H1 (cell line): ENCODE data around the gene ALDH1B1. TPM values are rescaled to one million over a fixed set of nuclear protein-coding genes. Genes with fewer than 3 reads are reported as not detected.

Experiments
- CTCF ChIA-PET: fragments of 300-600 bp; sonication (Branson Sonifier 250); formaldehyde crosslinking; loops from one replicate; lab custom pipeline; 2021; ENCODE audit not compliant: partially characterized antibody; lab: Charles Lee
- POLR2A ChIA-PET: fragments of 300-600 bp; sonication (Branson Sonifier 250); formaldehyde crosslinking; loops from one replicate; lab custom pipeline; 2021; ENCODE audit warnings: inconsistent platforms; ENCODE audit not compliant: partially characterized antibody; lab: Charles Lee
- DNase-seq, 2 experiments: peaks; one replicate each; pipeline versions ENCODE4 v3.0.0 to v3.0.0-alpha.2; 2010 to 2022; ENCODE audit warnings: low spot score in 2 of 2, low read depth in 1 of 2, mixed read lengths in 1 of 2
- FAIRE-seq: peaks from 2 replicates; lab custom pipeline; 2011; peaks lifted over from hg19 to GRCh38; lab: Jason Lieb, UNC
- H2AFZ ChIP-seq: 2 replicates; pipeline ENCODE4 v1.8.1; 2012; ENCODE audit warnings: low read length, inconsistent platforms
- H2AK5ac ChIP-seq: 2 replicates; pipeline ENCODE4 v1.6.1; 2013; ENCODE audit warnings: low read depth, low read length
- H2BK120ac ChIP-seq: replicated peaks from 2 replicates; pipeline ENCODE3; 2013; ENCODE audit warnings: low read depth, low read length, inconsistent platforms
- H2BK12ac ChIP-seq: 2 replicates; pipeline ENCODE4 v1.6.1; 2013; ENCODE audit warnings: low read depth, low read length
- H2BK15ac ChIP-seq: 2 replicates; pipeline ENCODE4 v1.6.1; 2013; ENCODE audit warnings: low read length
- H2BK20ac ChIP-seq: 2 replicates; pipeline ENCODE4 v1.6.1; 2013; ENCODE audit warnings: low read length
- H2BK5ac ChIP-seq: 2 replicates; pipeline ENCODE4 v1.6.1; 2013; ENCODE audit warnings: low read depth, low read length
- H3K14ac ChIP-seq: 2 replicates; pipeline ENCODE4 v1.6.1; 2013; ENCODE audit warnings: inconsistent platforms; ENCODE audit not compliant: insufficient read length
- H3K18ac ChIP-seq: 2 replicates; pipeline ENCODE4 v1.6.1; 2013; ENCODE audit warnings: low read length; ENCODE audit errors: extremely low read depth
- H3K23ac ChIP-seq: 2 replicates; pipeline ENCODE4 v1.6.1; 2013; ENCODE audit warnings: inconsistent platforms; ENCODE audit not compliant: insufficient read length
- H3K23me2 ChIP-seq: 2 replicates; pipeline ENCODE4 v1.6.1; 2013; ENCODE audit warnings: low read depth, low read length
- H3K27ac ChIP-seq: 2 replicates; pipeline ENCODE4 v1.6.1; 2011; ENCODE audit warnings: low read depth, low read length, inconsistent platforms
- H3K27me3 ChIP-seq, 4 experiments: replicated peaks in 1 of 4; 1 replicate in 1 of 4; 2 replicates in 3 of 4; pipeline versions ENCODE4 v1.6.1 to v1.8.1; 2011 to 2013; ENCODE audit warnings: low read length in 3 of 4, mild to moderate bottlenecking in 3 of 4, inconsistent platforms in 2 of 4, mixed read lengths in 2 of 4, moderate library complexity in 1 of 4; ENCODE audit not compliant: control insufficient read depth in 3 of 4, insufficient read depth in 3 of 4; ENCODE audit errors: extremely low read depth in 1 of 4
- H3K36me3 ChIP-seq, 4 experiments: 2 replicates each; pipeline versions ENCODE4 v1.6.1 to v1.8.1; 2011 to 2013; ENCODE audit warnings: mild to moderate bottlenecking in 4 of 4, low read length in 3 of 4, moderate library complexity in 2 of 4, control low read depth in 1 of 4, inconsistent platforms in 1 of 4; ENCODE audit not compliant: insufficient read depth in 4 of 4, control insufficient read depth in 2 of 4
- H3K4ac ChIP-seq: replicated peaks from 2 replicates; pipeline ENCODE3; 2013; ENCODE audit warnings: low read length, low read depth, mixed read lengths, inconsistent platforms; ENCODE audit not compliant: insufficient read length
- H3K4me1 ChIP-seq, 4 experiments: replicated peaks in 1 of 4; 1 replicate in 1 of 4; 2 replicates in 3 of 4; pipeline versions ENCODE4 v1.6.1 to v1.8.1; 2011 to 2013; ENCODE audit warnings: low read length in 3 of 4, inconsistent platforms in 2 of 4, mixed read lengths in 1 of 4; ENCODE audit not compliant: insufficient read depth in 4 of 4, control insufficient read depth in 3 of 4
- H3K4me2 ChIP-seq, 2 experiments: 2 replicates each; pipeline versions ENCODE4 v1.6.1 to v1.8.1; 2011 to 2013; ENCODE audit warnings: low read depth in 2 of 2, low read length in 2 of 2, control low read depth in 1 of 2, inconsistent platforms in 1 of 2, mild to moderate bottlenecking in 1 of 2; ENCODE audit not compliant: insufficient read depth in 1 of 2
- H3K4me3 ChIP-seq, 4 experiments: fragments of 200-600, 300-600 bp in 1 of 4; sonication (generic), shearing (Covaris generic), sonication (Bioruptor Twin) in 1 of 4; 2 replicates each; pipeline versions ENCODE4 v1.5.1 to v1.8.1; 2011 to 2016; ENCODE audit warnings: low read length in 4 of 4, low read depth in 3 of 4, control low read depth in 2 of 4, inconsistent platforms in 2 of 4, mild to moderate bottlenecking in 2 of 4, mixed read lengths in 1 of 4, moderate library complexity in 1 of 4; ENCODE audit not compliant: insufficient read depth in 2 of 4; ENCODE audit errors: extremely low read depth in 1 of 4
- H3K56ac ChIP-seq: replicated peaks from 2 replicates; pipeline ENCODE3; 2013; ENCODE audit warnings: low read depth, mild to moderate bottlenecking, mixed read lengths, low read length, inconsistent platforms; ENCODE audit not compliant: insufficient read length
- H3K79me1 ChIP-seq: 2 replicates; pipeline ENCODE4 v1.6.1; 2013; ENCODE audit warnings: low read depth, low read length, control low read depth
- H3K79me2 ChIP-seq, 2 experiments: 2 replicates each; pipeline versions ENCODE4 v1.6.1 to v1.8.1; 2012 to 2013; ENCODE audit warnings: low read length in 2 of 2, mild to moderate bottlenecking in 2 of 2, inconsistent platforms in 1 of 2; ENCODE audit not compliant: insufficient read depth in 2 of 2, control insufficient read depth in 1 of 2
- H3K9ac ChIP-seq, 4 experiments: replicated peaks in 1 of 4; 1 replicate in 1 of 4; 2 replicates in 3 of 4; pipeline versions ENCODE4 v1.6.1 to v1.8.1; 2011 to 2013; ENCODE audit warnings: low read depth in 3 of 4, low read length in 3 of 4, control low read depth in 2 of 4, mild to moderate bottlenecking in 2 of 4, moderate library complexity in 2 of 4, inconsistent platforms in 1 of 4; ENCODE audit errors: extremely low read depth in 1 of 4
- H3K9me3 ChIP-seq, 2 experiments: 2 replicates each; pipeline versions ENCODE4 v1.6.1 to v1.8.1; 2012 to 2013; ENCODE audit warnings: mild to moderate bottlenecking in 2 of 2, moderate library complexity in 2 of 2, control low read depth in 1 of 2, inconsistent platforms in 1 of 2, low read depth in 1 of 2, low read length in 1 of 2, mixed read lengths in 1 of 2; ENCODE audit not compliant: insufficient read depth in 2 of 2
- H4K20me1 ChIP-seq, 2 experiments: replicated peaks in 1 of 2; 2 replicates each; pipeline versions ENCODE3 to v1.8.1; 2011 to 2013; ENCODE audit warnings: inconsistent platforms in 2 of 2, low read length in 2 of 2, mild to moderate bottlenecking in 1 of 2; ENCODE audit not compliant: insufficient read depth in 2 of 2, control insufficient read depth in 1 of 2
- H4K5ac ChIP-seq: 2 replicates; pipeline ENCODE4 v1.6.1; 2013; ENCODE audit warnings: low read length, low read depth, mixed read lengths, inconsistent platforms; ENCODE audit not compliant: insufficient read length
- H4K8ac ChIP-seq: 2 replicates; pipeline ENCODE4 v1.8.0; 2013; ENCODE audit warnings: mild to moderate bottlenecking, moderate library complexity, low read length, inconsistent platforms; ENCODE audit not compliant: insufficient read depth; ENCODE audit errors: extremely low read depth
- H4K91ac ChIP-seq: replicated peaks from 2 replicates; pipeline ENCODE3; 2013; ENCODE audit warnings: low read length, mixed read lengths, inconsistent platforms; ENCODE audit not compliant: insufficient read length
- CBX8 ChIP-seq: fragments of 300-800, 300-1000 bp; sonication (generic); IDR thresholded peaks from 2 replicates; pipeline ENCODE4 v1.7.1; 2016; ENCODE audit warnings: low read depth, low read length, borderline replicate concordance
- EZH2 ChIP-seq: fragments of 200-600 bp; sonication (generic); IDR thresholded peaks from 2 replicates; pipeline ENCODE4 v1.7.1; 2012; ENCODE audit warnings: low read depth, mild to moderate bottlenecking, moderate library complexity, low read length, inconsistent platforms; ENCODE audit not compliant: severe bottlenecking
- GABPA ChIP-seq: IDR thresholded peaks from 2 replicates; pipeline ENCODE4 v1.6.1; 2011; ENCODE audit warnings: mild to moderate bottlenecking, low read length, moderate library complexity, borderline replicate concordance; ENCODE audit not compliant: insufficient read depth
- KDM1A ChIP-seq: fragments of 200-600, 300-600 bp; sonication (generic); IDR thresholded peaks from 2 replicates; pipeline ENCODE4 v1.7.1; 2016; ENCODE audit warnings: mild to moderate bottlenecking, low read length, borderline replicate concordance
- NANOG ChIP-seq: IDR thresholded peaks from 2 replicates; pipeline ENCODE4 v1.6.1; 2011; ENCODE audit warnings: low read length, low read depth, mild to moderate bottlenecking, inconsistent platforms; ENCODE audit not compliant: insufficient read depth, poor library complexity, severe bottlenecking
- NRF1 ChIP-seq: IDR thresholded peaks from 2 replicates; pipeline ENCODE4 v1.6.1; 2011; ENCODE audit warnings: mild to moderate bottlenecking, low read depth, low read length, improper control_type of control experiment
- RXRA ChIP-seq: IDR thresholded peaks from 2 replicates; pipeline ENCODE4 v1.6.1; 2011; ENCODE audit warnings: low read depth, mild to moderate bottlenecking, low read length, moderate library complexity; ENCODE audit not compliant: insufficient read depth
- SP4 ChIP-seq: IDR thresholded peaks from 2 replicates; pipeline ENCODE4 v1.6.1; 2012; ENCODE audit warnings: low read length, inconsistent platforms
- SUZ12 ChIP-seq: fragments of 200-600 bp; sonication (generic); IDR thresholded peaks from 2 replicates; pipeline ENCODE4 v1.6.1; 2012; ENCODE audit warnings: mild to moderate bottlenecking, inconsistent platforms, low read length, moderate library complexity, mixed read lengths
- TEAD4 ChIP-seq: IDR thresholded peaks from 2 replicates; pipeline ENCODE4 v1.6.1; 2012; ENCODE audit warnings: low read depth, low read length, inconsistent platforms, mixed read lengths
- ZNF274 ChIP-seq: IDR thresholded peaks from 2 replicates; pipeline ENCODE4 v1.7.0; 2012; ENCODE audit warnings: low read length, borderline replicate concordance; ENCODE audit errors: extremely low read depth
- WGBS, 2 experiments: shearing (Covaris generic) in 1 of 2; methylation state at CpG; one replicate each; pipeline versions ENCODE4 v1.1.6 to v1.1.7; 2013 to 2015; ENCODE audit warnings: low lambda C conversion rate in 2 of 2, mixed read lengths in 2 of 2, inconsistent platforms in 1 of 2, low coverage in 1 of 2, missing lambda C conversion rate in 1 of 2; ENCODE audit not compliant: insufficient replicate concordance in 2 of 2, insufficient coverage in 1 of 2, insufficient read length in 1 of 2; ENCODE audit errors: extremely low coverage in 1 of 2, missing lambda C conversion rate in 1 of 2; 5-methylcytosine and 5-hydroxymethylcytosine counted together
- polyA plus RNA-seq, 7 experiments: library from polyadenylated mRNA; depleted of rRNA in 3 of 7; stranded (reverse) in 5 of 7; unstranded in 2 of 7; fragments of >200 nt in 5 of 7; fragments of 200-250 nt in 2 of 7; gene quantifications; 1 replicate in 5 of 7; 2 replicates in 1 of 7; 4 replicates in 1 of 7; pipeline versions ENCODE4 v1.2.1 to v1.2.3, GENCODE V29; 2011 to 2013; ENCODE audit warnings: missing spikeins in 2 of 7, mixed read lengths in 2 of 7
- total RNA-seq: library from RNA; stranded (reverse); fragmentation: NEBNext Ultra II Directional; extraction: Animal tissue kit (Norgen Biotek cat#: 25700); gene quantifications from 2 replicates; pipeline ENCODE4 v1.2.1, GENCODE V29; 2021

Gene ALDH1B1
- total and polyA plus RNA-seq, 2 of the 8 experiments (the other 6 are each of a cell fraction or from before 2014, with no cell fraction given) = 41.6 to 78.7 TPM

GRCh38 chr9:38345851-38346755, 46.4 kb upstream of the ALDH1B1 start:
- H2AFZ ChIP-seq = no peak overlapping the region
- H3K23ac ChIP-seq = no peak overlapping the region
- H4K20me1 ChIP-seq = no peaks in the 10 kb centered on the region
- no peaks in the 10 kb centered on the region for H3K36me3 ChIP-seq
- H3K4ac ChIP-seq = peak overlapping the region; percentile 57
- peak overlapping the region; percentile 81; the same call in 1 of the 2 replicates for H2BK15ac ChIP-seq
- H4K5ac ChIP-seq = no peak overlapping the region
- peak in 1 of 2 experiments; percentile 34 for DNase-seq
- H3K23me2 ChIP-seq = 0 out of 2 replicates have a peak, but pooled peaks cover 2% of the 10 kb centered on the region
- H3K4me3 ChIP-seq = peak overlapping the region in 1 of 4 experiments; percentile 32; a peak in 1 of 8 replicates
- no peak overlapping the region for H3K14ac ChIP-seq
- peak overlapping the region; percentile 71 for H3K18ac ChIP-seq
- H3K79me1 ChIP-seq = no peaks in the 10 kb centered on the region
- H4K91ac ChIP-seq = peak overlapping the region; percentile 66
- no peaks in the 10 kb centered on the region for H3K9me3 ChIP-seq
- no peak overlapping the region for H3K9ac ChIP-seq
- 86% methylated on average over 10 of the region's 10 CpGs; no CpG with 5 or more reads in 1 of the 2 experiments for whole genome bisulfite sequencing, 2 experiments
- peak overlapping the region; percentile 22; the same call in 1 of the 2 replicates for H2BK12ac ChIP-seq
- peak overlapping the region; percentile 53 to 58; a peak in 3 of 4 replicates for H3K4me2 ChIP-seq
- H2BK120ac ChIP-seq = no peak overlapping the region
- peak overlapping the region; percentile 35; the same call in 1 of the 2 replicates for H2BK5ac ChIP-seq
- no peak overlapping the region for H2AK5ac ChIP-seq
- no peaks in the 10 kb centered on the region for H3K79me2 ChIP-seq
- peaks cover 0 to 14% (median 9%) of the 10 kb centered on the region in 4 experiments; a peak in 5 of 7 replicates for H3K4me1 ChIP-seq
- H2BK20ac ChIP-seq = peak overlapping the region; percentile 95
- CTCF ChIA-PET = interaction anchor here (0.8 to 7.3 kb wide), 8 partner anchors 9 to 405 kb away, joined by 3 to 62 read pairs (median 4); no protein-coding TSS in a partner anchor
- no peak overlapping the region for H3K27ac ChIP-seq
- no peak for FAIRE-seq
- H3K27me3 ChIP-seq = peaks cover 0 to 15% (median 3%) of the 10 kb centered on the region in 4 experiments; a peak in 3 of 7 replicates
- no peak overlapping the region for H3K56ac ChIP-seq
- POLR2A ChIA-PET = interaction anchor here (1.1 kb wide), 1 partner anchor 8 kb away, joined by 4 read pairs; no protein-coding TSS in a partner anchor
- no peak overlapping the region for H4K8ac ChIP-seq
- no peak for TF ChIP-seq TEAD4
- no peak for TF ChIP-seq KDM1A
- no peak for TF ChIP-seq RXRA
- TF ChIP-seq CBX8 = no peak
- no peak for TF ChIP-seq GABPA
- no peak for TF ChIP-seq EZH2
- no peak for TF ChIP-seq SUZ12
- TF ChIP-seq NRF1 = no peak
- no peak for TF ChIP-seq NANOG
- TF ChIP-seq SP4 = no peak
- no peak for TF ChIP-seq ZNF274
